ENCODE data around the gene CCDC54. TPM values are rescaled to one million over a fixed set of nuclear protein-coding genes. Genes with fewer than 3 reads are reported as not detected.

Gene CCDC54
- polyA plus RNA-seq, 1 experiment: not detected

GRCh38 chr3:107421170-107421792, 44.0 kb downstream of the CCDC54 start:
- peak overlapping the region; percentile 47 for H3K4me3 ChIP-seq (ENCODE audit: low read depth, low read length)
- H3K27ac ChIP-seq (ENCODE audit: low read depth, low read length): no peak overlapping the region
- H3K9me3 ChIP-seq (ENCODE audit: control insufficient read depth, insufficient read depth, low read length): no peaks in the 10 kb centered on the region
- no peaks in the 10 kb centered on the region for H3K27me3 ChIP-seq (ENCODE audit: control insufficient read depth, insufficient read depth, low read length)
- peak; percentile 69 for TF ChIP-seq CTCF (IDR thresholded peaks at IDR 0.05; ENCODE audit: low read depth, low read length)
- no peak for DNase-seq (ENCODE audit: low read depth, low spot score)
- CTCF ChIA-PET: interaction anchor here (0.6 to 4.0 kb wide), 88 partner anchors 9 to 1065 kb away, joined by 3 to 166 read pairs (median 4); no protein-coding TSS in a partner anchor
- POLR2A ChIA-PET: interaction anchor here (1.1 kb wide), 1 partner anchor 8 kb away, joined by 5 read pairs; no protein-coding TSS in a partner anchor

- ChIA-PET POLR2A (interaction anchor here (1.1 kb wide), 1 partner anchor 7 kb away, joined by 5 read pairs; no protein-coding TSS in a partner anchor), CTCF (interaction anchor here (0.6 to 4.0 kb wide), 84 partner anchors 9 to 1065 kb away, joined by 3 to 166 read pairs (median 4); no protein-coding TSS in a partner anchor)
- Histone ChIP-seq H3K27ac (ENCODE audit: low read depth, low read length) (no peak overlapping the region), H3K27me3 (ENCODE audit: control insufficient read depth, insufficient read depth, low read length) (no peaks in the 10 kb centered on the region), H3K4me3 (ENCODE audit: low read depth, low read length) (no peak overlapping the region), H3K9me3 (ENCODE audit: control insufficient read depth, insufficient read depth, low read length) (no peaks in the 10 kb centered on the region)
- no peak for TF ChIP-seq CTCF (IDR thresholded peaks at IDR 0.05; ENCODE audit: low read depth, low read length)
- DNase-seq (ENCODE audit: low read depth, low spot score): no peak
Observed at GRCh38 chr3:107421881-107422280, 44.6 kb downstream of the CCDC54 start.

- Histone ChIP-seq H3K4me3 (ENCODE audit: low read depth, low read length) (no peak overlapping the region), H3K9me3 (ENCODE audit: control insufficient read depth, insufficient read depth, low read length) (no peaks in the 10 kb centered on the region), H3K27me3 (ENCODE audit: control insufficient read depth, insufficient read depth, low read length) (no peaks in the 10 kb centered on the region), H3K27ac (ENCODE audit: low read depth, low read length) (no peak overlapping the region)
- CTCF ChIA-PET: interaction anchor here (1.1 kb wide), 1 partner anchor 153 kb away, joined by 6 read pairs; no protein-coding TSS in a partner anchor
- no peak for TF ChIP-seq CTCF (IDR thresholded peaks at IDR 0.05; ENCODE audit: low read depth, low read length)
- no peak for DNase-seq (ENCODE audit: low read depth, low spot score)
- POLR2A ChIA-PET: no interaction called here
Observed at GRCh38 chr3:107425033-107425432, 47.8 kb downstream of the CCDC54 start.

- TF ChIP-seq CTCF (IDR thresholded peaks at IDR 0.05; ENCODE audit: low read depth, low read length): no peak
- Histone ChIP-seq H3K9me3 (ENCODE audit: control insufficient read depth, insufficient read depth, low read length) (no peaks in the 10 kb centered on the region; the same call in 1 of the 2 replicates), H3K27me3 (ENCODE audit: control insufficient read depth, insufficient read depth, low read length) (no peaks in the 10 kb centered on the region), H3K27ac (ENCODE audit: low read depth, low read length) (no peak overlapping the region), H3K4me3 (ENCODE audit: low read depth, low read length) (no peak overlapping the region)
- no peak for DNase-seq (ENCODE audit: low read depth, low spot score)
- POLR2A ChIA-PET: no interaction called here
- CTCF ChIA-PET: no interaction called here
Observed at GRCh38 chr3:107426223-107426622, 49.0 kb downstream of the CCDC54 start.

Other genes with a start within 250 kb of the CCDC54 start
- 38.2 and 46.1 TPM in 2 replicates for gene BBX, start 145.5 kb downstream of the CCDC54 start, polyA plus RNA-seq (2011; rRNA removed)